H1 (cell line): ENCODE measurements around the gene ISM1. TPM values are rescaled to one million over a fixed set of nuclear protein-coding genes. Genes with fewer than 3 reads are reported as not detected.

ENCODE experiments used
- CTCF ChIA-PET: fragments of 300-600 bp; sonication (Branson Sonifier 250); formaldehyde crosslinking; loops from one replicate; lab custom pipeline; 2021; ENCODE audit not compliant: partially characterized antibody; lab: Charles Lee
- POLR2A ChIA-PET: fragments of 300-600 bp; sonication (Branson Sonifier 250); formaldehyde crosslinking; loops from one replicate; lab custom pipeline; 2021; ENCODE audit warnings: inconsistent platforms; ENCODE audit not compliant: partially characterized antibody; lab: Charles Lee
- DNase-seq, 2 experiments: peaks; one replicate each; pipeline versions ENCODE4 v3.0.0 to v3.0.0-alpha.2; 2010 to 2022; ENCODE audit warnings: low spot score in 2 of 2, low read depth in 1 of 2, mixed read lengths in 1 of 2
- FAIRE-seq: peaks from 2 replicates; lab custom pipeline; 2011; peaks lifted over from hg19 to GRCh38; lab: Jason Lieb, UNC
- H2AFZ ChIP-seq: 2 replicates; pipeline ENCODE4 v1.8.1; 2012; ENCODE audit warnings: low read length, inconsistent platforms
- H2AK5ac ChIP-seq: 2 replicates; pipeline ENCODE4 v1.6.1; 2013; ENCODE audit warnings: low read depth, low read length
- H2BK120ac ChIP-seq: replicated peaks from 2 replicates; pipeline ENCODE3; 2013; ENCODE audit warnings: low read depth, low read length, inconsistent platforms
- H2BK12ac ChIP-seq: 2 replicates; pipeline ENCODE4 v1.6.1; 2013; ENCODE audit warnings: low read depth, low read length
- H2BK15ac ChIP-seq: 2 replicates; pipeline ENCODE4 v1.6.1; 2013; ENCODE audit warnings: low read length
- H2BK20ac ChIP-seq: 2 replicates; pipeline ENCODE4 v1.6.1; 2013; ENCODE audit warnings: low read length
- H2BK5ac ChIP-seq: 2 replicates; pipeline ENCODE4 v1.6.1; 2013; ENCODE audit warnings: low read depth, low read length
- H3K14ac ChIP-seq: 2 replicates; pipeline ENCODE4 v1.6.1; 2013; ENCODE audit warnings: inconsistent platforms; ENCODE audit not compliant: insufficient read length
- H3K18ac ChIP-seq: 2 replicates; pipeline ENCODE4 v1.6.1; 2013; ENCODE audit warnings: low read length; ENCODE audit errors: extremely low read depth
- H3K23ac ChIP-seq: 2 replicates; pipeline ENCODE4 v1.6.1; 2013; ENCODE audit warnings: inconsistent platforms; ENCODE audit not compliant: insufficient read length
- H3K23me2 ChIP-seq: 2 replicates; pipeline ENCODE4 v1.6.1; 2013; ENCODE audit warnings: low read depth, low read length
- H3K27ac ChIP-seq: 2 replicates; pipeline ENCODE4 v1.6.1; 2011; ENCODE audit warnings: low read depth, low read length, inconsistent platforms
- H3K27me3 ChIP-seq, 4 experiments: replicated peaks in 1 of 4; 1 replicate in 1 of 4; 2 replicates in 3 of 4; pipeline versions ENCODE4 v1.6.1 to v1.8.1; 2011 to 2013; ENCODE audit warnings: low read length in 3 of 4, mild to moderate bottlenecking in 3 of 4, inconsistent platforms in 2 of 4, mixed read lengths in 2 of 4, moderate library complexity in 1 of 4; ENCODE audit not compliant: control insufficient read depth in 3 of 4, insufficient read depth in 3 of 4; ENCODE audit errors: extremely low read depth in 1 of 4
- H3K36me3 ChIP-seq, 4 experiments: 2 replicates each; pipeline versions ENCODE4 v1.6.1 to v1.8.1; 2011 to 2013; ENCODE audit warnings: mild to moderate bottlenecking in 4 of 4, low read length in 3 of 4, moderate library complexity in 2 of 4, control low read depth in 1 of 4, inconsistent platforms in 1 of 4; ENCODE audit not compliant: insufficient read depth in 4 of 4, control insufficient read depth in 2 of 4
- H3K4ac ChIP-seq: replicated peaks from 2 replicates; pipeline ENCODE3; 2013; ENCODE audit warnings: low read length, low read depth, mixed read lengths, inconsistent platforms; ENCODE audit not compliant: insufficient read length
- H3K4me1 ChIP-seq, 4 experiments: replicated peaks in 1 of 4; 1 replicate in 1 of 4; 2 replicates in 3 of 4; pipeline versions ENCODE4 v1.6.1 to v1.8.1; 2011 to 2013; ENCODE audit warnings: low read length in 3 of 4, inconsistent platforms in 2 of 4, mixed read lengths in 1 of 4; ENCODE audit not compliant: insufficient read depth in 4 of 4, control insufficient read depth in 3 of 4
- H3K4me2 ChIP-seq, 2 experiments: 2 replicates each; pipeline versions ENCODE4 v1.6.1 to v1.8.1; 2011 to 2013; ENCODE audit warnings: low read depth in 2 of 2, low read length in 2 of 2, control low read depth in 1 of 2, inconsistent platforms in 1 of 2, mild to moderate bottlenecking in 1 of 2; ENCODE audit not compliant: insufficient read depth in 1 of 2
- H3K4me3 ChIP-seq, 4 experiments: fragments of 200-600, 300-600 bp in 1 of 4; sonication (generic), shearing (Covaris generic), sonication (Bioruptor Twin) in 1 of 4; 2 replicates each; pipeline versions ENCODE4 v1.5.1 to v1.8.1; 2011 to 2016; ENCODE audit warnings: low read length in 4 of 4, low read depth in 3 of 4, control low read depth in 2 of 4, inconsistent platforms in 2 of 4, mild to moderate bottlenecking in 2 of 4, mixed read lengths in 1 of 4, moderate library complexity in 1 of 4; ENCODE audit not compliant: insufficient read depth in 2 of 4; ENCODE audit errors: extremely low read depth in 1 of 4
- H3K56ac ChIP-seq: replicated peaks from 2 replicates; pipeline ENCODE3; 2013; ENCODE audit warnings: low read depth, mild to moderate bottlenecking, mixed read lengths, low read length, inconsistent platforms; ENCODE audit not compliant: insufficient read length
- H3K79me1 ChIP-seq: 2 replicates; pipeline ENCODE4 v1.6.1; 2013; ENCODE audit warnings: low read depth, low read length, control low read depth
- H3K79me2 ChIP-seq, 2 experiments: 2 replicates each; pipeline versions ENCODE4 v1.6.1 to v1.8.1; 2012 to 2013; ENCODE audit warnings: low read length in 2 of 2, mild to moderate bottlenecking in 2 of 2, inconsistent platforms in 1 of 2; ENCODE audit not compliant: insufficient read depth in 2 of 2, control insufficient read depth in 1 of 2
- H3K9ac ChIP-seq, 4 experiments: replicated peaks in 1 of 4; 1 replicate in 1 of 4; 2 replicates in 3 of 4; pipeline versions ENCODE4 v1.6.1 to v1.8.1; 2011 to 2013; ENCODE audit warnings: low read depth in 3 of 4, low read length in 3 of 4, control low read depth in 2 of 4, mild to moderate bottlenecking in 2 of 4, moderate library complexity in 2 of 4, inconsistent platforms in 1 of 4; ENCODE audit errors: extremely low read depth in 1 of 4
- H3K9me3 ChIP-seq, 2 experiments: 2 replicates each; pipeline versions ENCODE4 v1.6.1 to v1.8.1; 2012 to 2013; ENCODE audit warnings: mild to moderate bottlenecking in 2 of 2, moderate library complexity in 2 of 2, control low read depth in 1 of 2, inconsistent platforms in 1 of 2, low read depth in 1 of 2, low read length in 1 of 2, mixed read lengths in 1 of 2; ENCODE audit not compliant: insufficient read depth in 2 of 2
- H4K20me1 ChIP-seq, 2 experiments: replicated peaks in 1 of 2; 2 replicates each; pipeline versions ENCODE3 to v1.8.1; 2011 to 2013; ENCODE audit warnings: inconsistent platforms in 2 of 2, low read length in 2 of 2, mild to moderate bottlenecking in 1 of 2; ENCODE audit not compliant: insufficient read depth in 2 of 2, control insufficient read depth in 1 of 2
- H4K5ac ChIP-seq: 2 replicates; pipeline ENCODE4 v1.6.1; 2013; ENCODE audit warnings: low read length, low read depth, mixed read lengths, inconsistent platforms; ENCODE audit not compliant: insufficient read length
- H4K8ac ChIP-seq: 2 replicates; pipeline ENCODE4 v1.8.0; 2013; ENCODE audit warnings: mild to moderate bottlenecking, moderate library complexity, low read length, inconsistent platforms; ENCODE audit not compliant: insufficient read depth; ENCODE audit errors: extremely low read depth
- H4K91ac ChIP-seq: replicated peaks from 2 replicates; pipeline ENCODE3; 2013; ENCODE audit warnings: low read length, mixed read lengths, inconsistent platforms; ENCODE audit not compliant: insufficient read length
- BACH1 ChIP-seq: IDR thresholded peaks from 2 replicates; pipeline ENCODE4 v1.6.1; 2012; ENCODE audit warnings: low read length, improper control_type of control experiment
- CEBPB ChIP-seq: IDR thresholded peaks from 2 replicates; pipeline ENCODE4 v1.6.1; 2012; ENCODE audit warnings: low read depth, low read length
- CREB1 ChIP-seq: IDR thresholded peaks from 2 replicates; pipeline ENCODE4 v1.6.1; 2012; ENCODE audit warnings: inconsistent platforms
- NANOG ChIP-seq: IDR thresholded peaks from 2 replicates; pipeline ENCODE4 v1.6.1; 2011; ENCODE audit warnings: low read length, low read depth, mild to moderate bottlenecking, inconsistent platforms; ENCODE audit not compliant: insufficient read depth, poor library complexity, severe bottlenecking
- RBBP5 ChIP-seq: IDR thresholded peaks from 2 replicates; pipeline ENCODE4 v1.7.1; 2012; ENCODE audit warnings: low read depth, mild to moderate bottlenecking, inconsistent platforms, low read length, moderate library complexity, borderline replicate concordance
- RXRA ChIP-seq: IDR thresholded peaks from 2 replicates; pipeline ENCODE4 v1.6.1; 2011; ENCODE audit warnings: low read depth, mild to moderate bottlenecking, low read length, moderate library complexity; ENCODE audit not compliant: insufficient read depth
- SIN3A ChIP-seq, 2 experiments: IDR thresholded peaks in 1 of 2; conservative IDR thresholded peaks in 1 of 2; 2 replicates each; pipeline ENCODE4 v1.6.1; 2011 to 2012; ENCODE audit warnings: low read length in 2 of 2, improper control_type of control experiment in 1 of 2, low read depth in 1 of 2, mild to moderate bottlenecking in 1 of 2
- SP2 ChIP-seq: IDR thresholded peaks from 2 replicates; pipeline ENCODE4 v1.6.1; 2012; ENCODE audit warnings: mild to moderate bottlenecking, low read length, inconsistent platforms
- SRF ChIP-seq: IDR thresholded peaks from 2 replicates; pipeline ENCODE4 v1.6.1; 2011; ENCODE audit warnings: mild to moderate bottlenecking, low read depth, low read length, moderate library complexity
- TAF1 ChIP-seq: IDR thresholded peaks from 2 replicates; pipeline ENCODE4 v1.6.1; 2011; ENCODE audit warnings: mild to moderate bottlenecking, low read depth, low read length
- WGBS, 2 experiments: shearing (Covaris generic) in 1 of 2; methylation state at CpG; one replicate each; pipeline versions ENCODE4 v1.1.6 to v1.1.7; 2013 to 2015; ENCODE audit warnings: low lambda C conversion rate in 2 of 2, mixed read lengths in 2 of 2, inconsistent platforms in 1 of 2, low coverage in 1 of 2, missing lambda C conversion rate in 1 of 2; ENCODE audit not compliant: insufficient replicate concordance in 2 of 2, insufficient coverage in 1 of 2, insufficient read length in 1 of 2; ENCODE audit errors: extremely low coverage in 1 of 2, missing lambda C conversion rate in 1 of 2; 5-methylcytosine and 5-hydroxymethylcytosine counted together
- polyA plus RNA-seq, 7 experiments: library from polyadenylated mRNA; depleted of rRNA in 3 of 7; stranded (reverse) in 5 of 7; unstranded in 2 of 7; fragments of >200 nt in 5 of 7; fragments of 200-250 nt in 2 of 7; gene quantifications; 1 replicate in 5 of 7; 2 replicates in 1 of 7; 4 replicates in 1 of 7; pipeline versions ENCODE4 v1.2.1 to v1.2.3, GENCODE V29; 2011 to 2013; ENCODE audit warnings: missing spikeins in 2 of 7, mixed read lengths in 2 of 7
- total RNA-seq: library from RNA; stranded (reverse); fragmentation: NEBNext Ultra II Directional; extraction: Animal tissue kit (Norgen Biotek cat#: 25700); gene quantifications from 2 replicates; pipeline ENCODE4 v1.2.1, GENCODE V29; 2021
- TF ChIP-seq, protein P1 (sequence below), 3 experiments: IDR thresholded peaks; 1 replicate in 2 of 3; 2 replicates in 1 of 3; pipeline versions ENCODE4 v1.5.1 to v1.6.1; 2011; ENCODE audit warnings: low read length in 3 of 3, mild to moderate bottlenecking in 3 of 3, inconsistent platforms in 2 of 3, low read depth in 1 of 3, moderate library complexity in 1 of 3; ENCODE audit not compliant: insufficient read depth in 1 of 3; ENCODE audit errors: control extremely low read depth in 1 of 3

The ISM1 gene
- total and polyA plus RNA-seq, 2 of the 8 experiments (the other 6 are each of a cell fraction or from before 2014, with no cell fraction given): 0.62 to 0.97 TPM

DNA sequence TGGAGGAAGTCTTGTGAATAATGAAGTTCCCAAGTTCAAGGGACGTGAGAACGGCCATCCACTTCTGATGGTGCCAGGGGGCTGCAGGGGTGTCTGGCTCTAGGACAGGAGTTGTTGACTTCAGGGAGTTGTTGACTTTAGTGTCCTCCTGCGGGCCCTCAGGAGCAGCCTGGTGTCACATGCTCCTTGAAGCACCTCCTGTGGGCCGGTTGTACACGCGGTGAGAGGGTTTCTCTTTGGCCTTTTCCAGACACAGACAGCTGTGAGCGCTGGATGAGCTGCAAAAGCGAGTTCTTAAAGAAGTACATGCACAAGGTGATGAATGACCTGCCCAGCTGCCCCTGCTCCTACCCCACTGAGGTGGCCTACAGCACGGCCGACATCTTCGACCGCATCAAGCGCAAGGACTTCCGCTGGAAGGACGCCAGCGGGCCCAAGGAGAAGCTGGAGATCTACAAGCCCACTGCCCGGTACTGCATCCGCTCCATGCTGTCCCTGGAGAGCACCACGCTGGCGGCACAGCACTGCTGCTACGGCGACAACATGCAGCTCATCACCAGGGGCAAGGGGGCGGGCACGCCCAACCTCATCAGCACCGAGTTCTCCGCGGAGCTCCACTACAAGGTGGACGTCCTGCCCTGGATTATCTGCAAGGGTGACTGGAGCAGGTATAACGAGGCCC, 77.8 kb downstream of the ISM1 start:
- FAIRE-seq (no peak), DNase-seq (no peak)
- POLR2A ChIA-PET: no interaction called here
- H3K9ac ChIP-seq: no peak overlapping the region; a peak in 1 of 7 replicates
- no peaks in the 10 kb centered on the region for H3K9me3 ChIP-seq
- peaks cover 0 to 3% (median 0%) of the 10 kb centered on the region in 4 experiments; a peak in 1 of 7 replicates for H3K4me1 ChIP-seq
- H2AFZ ChIP-seq: no peak overlapping the region
- H2AK5ac ChIP-seq: no peak overlapping the region
- H2BK15ac ChIP-seq: no peak overlapping the region
- 94% methylated on average over 29 of the region's 29 CpGs; no CpG with 5 or more reads in 1 of the 2 experiments for WGBS, 2 experiments
- no peaks in the 10 kb centered on the region for H4K20me1 ChIP-seq
- H2BK20ac ChIP-seq: no peak overlapping the region
- H3K56ac ChIP-seq: no peak overlapping the region
- H3K23me2 ChIP-seq: no peaks in the 10 kb centered on the region
- H3K36me3 ChIP-seq: no peaks in the 10 kb centered on the region
- no peak overlapping the region for H3K23ac ChIP-seq
- no peak overlapping the region for H3K4me2 ChIP-seq
- H4K91ac ChIP-seq: no peak overlapping the region
- H2BK5ac ChIP-seq: no peak overlapping the region
- no peaks in the 10 kb centered on the region for H3K79me1 ChIP-seq
- no peak overlapping the region for H2BK12ac ChIP-seq
- H3K79me2 ChIP-seq: no peaks in the 10 kb centered on the region
- no peak overlapping the region for H3K18ac ChIP-seq
- H2BK120ac ChIP-seq: no peak overlapping the region
- H4K5ac ChIP-seq: no peak overlapping the region
- H3K27ac ChIP-seq: no peak overlapping the region
- H4K8ac ChIP-seq: no peak overlapping the region
- H3K4me3 ChIP-seq: no peak overlapping the region
- CTCF ChIA-PET: interaction anchor here (0.9 to 1.6 kb wide), 6 partner anchors 20 to 329 kb away, joined by 3 to 4 read pairs (median 3); no protein-coding TSS in a partner anchor
- H3K27me3 ChIP-seq: no peaks in the 10 kb centered on the region
- no peak overlapping the region for H3K4ac ChIP-seq
- no peak overlapping the region for H3K14ac ChIP-seq
- TF ChIP-seq, protein P1, sequence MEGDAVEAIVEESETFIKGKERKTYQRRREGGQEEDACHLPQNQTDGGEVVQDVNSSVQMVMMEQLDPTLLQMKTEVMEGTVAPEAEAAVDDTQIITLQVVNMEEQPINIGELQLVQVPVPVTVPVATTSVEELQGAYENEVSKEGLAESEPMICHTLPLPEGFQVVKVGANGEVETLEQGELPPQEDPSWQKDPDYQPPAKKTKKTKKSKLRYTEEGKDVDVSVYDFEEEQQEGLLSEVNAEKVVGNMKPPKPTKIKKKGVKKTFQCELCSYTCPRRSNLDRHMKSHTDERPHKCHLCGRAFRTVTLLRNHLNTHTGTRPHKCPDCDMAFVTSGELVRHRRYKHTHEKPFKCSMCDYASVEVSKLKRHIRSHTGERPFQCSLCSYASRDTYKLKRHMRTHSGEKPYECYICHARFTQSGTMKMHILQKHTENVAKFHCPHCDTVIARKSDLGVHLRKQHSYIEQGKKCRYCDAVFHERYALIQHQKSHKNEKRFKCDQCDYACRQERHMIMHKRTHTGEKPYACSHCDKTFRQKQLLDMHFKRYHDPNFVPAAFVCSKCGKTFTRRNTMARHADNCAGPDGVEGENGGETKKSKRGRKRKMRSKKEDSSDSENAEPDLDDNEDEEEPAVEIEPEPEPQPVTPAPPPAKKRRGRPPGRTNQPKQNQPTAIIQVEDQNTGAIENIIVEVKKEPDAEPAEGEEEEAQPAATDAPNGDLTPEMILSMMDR (IDR thresholded peaks at IDR 0.05; ENCODE audit: control extremely low read depth in 1 of 3, insufficient read depth in 1 of 3, low read depth in 1 of 3, low read length in 3 of 3): no peak
- TF ChIP-seq CEBPB: no peak
- no peak for TF ChIP-seq BACH1
- TF ChIP-seq TAF1: no peak
- no peak for TF ChIP-seq SP2
- no peak for TF ChIP-seq CREB1
- no peak for TF ChIP-seq SIN3A (conservative IDR thresholded peaks at IDR 0.05 in 1 of 2, IDR thresholded peaks at IDR 0.05 in 1 of 2; ENCODE audit: low read depth in 1 of 2, low read length in 2 of 2)
- TF ChIP-seq RXRA: no peak
- no peak for TF ChIP-seq SRF
- TF ChIP-seq RBBP5: no peak
- no peak for TF ChIP-seq NANOG
